Astrocyte of the cerebellum (primary cell): ENCODE measurements around the gene FXYD1.

Experiments used
- DNase-seq: peaks from one replicate; pipeline ENCODE4 v3.0.0-alpha.2; 2011; ENCODE audit warnings: low read depth
- H3K4me3 ChIP-seq: 2 replicates; pipeline ENCODE4 v1.5.1; 2011; ENCODE audit warnings: mild to moderate bottlenecking, low read depth, low read length, moderate library complexity
- CTCF ChIP-seq: IDR thresholded peaks from 2 replicates; pipeline ENCODE4 v1.5.1; 2012; ENCODE audit warnings: low read length, low read depth, moderate library complexity, mild to moderate bottlenecking; ENCODE audit errors: missing control alignments
- in situ Hi-C: cut with HindIII; loops from 2 replicates; pipeline ENCODE4 v1.10.0; 2017; ENCODE audit warnings: low sequenced_read_pairs

FXYD1 gene

GRCh38 chr19:35140207-35140961, 1.8 kb downstream of the FXYD1 start:
- no peak for DNase-seq
- TF ChIP-seq CTCF = no peak
- no peak overlapping the region for H3K4me3 ChIP-seq
- in situ Hi-C loops = no loop called here

- H3K4me3 ChIP-seq = no peak overlapping the region
- TF ChIP-seq CTCF = peak; percentile 19
- DNase-seq = peak; percentile 40
- in situ Hi-C loops = no loop called here
These were observed 2.6 kb downstream of the FXYD1 start for GRCh38 chr19:35140962-35141836.

- in situ Hi-C loops = no loop called here
- no peak for DNase-seq
- TF ChIP-seq CTCF = no peak
- H3K4me3 ChIP-seq = no peak overlapping the region
These were observed 3.4 kb downstream of the FXYD1 start for GRCh38 chr19:35141837-35142605.

- TF ChIP-seq CTCF = peak; percentile 20
- DNase-seq = no peak
- in situ Hi-C loops = no loop called here
- no peak overlapping the region for H3K4me3 ChIP-seq
These were observed 4.1 kb downstream of the FXYD1 start for GRCh38 chr19:35142606-35143230.

- TF ChIP-seq CTCF = no peak
- no peak for DNase-seq
- no peak within 1 kb of the TSS for H3K4me3 ChIP-seq
- in situ Hi-C loops = no loop called here
These were observed 4.6 kb downstream of the FXYD1 start, which contains the start of gene FXYD7 for GRCh38 chr19:35143231-35143715. FXYD7 (plus strand) TSS chr19:35143255; CDS start chr19:35143334, 79 bp downstream.
